ENCODE data around the gene CDPF1. TPM values are rescaled to one million over a fixed set of nuclear protein-coding genes. Genes with fewer than 3 reads are reported as not detected.
A peak's percentile ranks its signal among the peaks of the same experiment; 100 is the strongest.

CDPF1 gene, protein sequence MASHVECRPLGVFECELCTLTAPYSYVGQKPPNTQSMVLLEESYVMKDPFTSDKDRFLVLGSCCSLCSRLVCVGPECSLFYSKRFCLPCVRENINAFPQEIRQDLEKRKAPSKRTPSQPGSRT
- 6.3 and 9.0 TPM in 2 replicates for total RNA-seq (2022)
- Bru-seq, nascent RNA = percentile 51 among the genes with signal in this experiment
- BruChase-seq, experiment 1, labeled RNA remaining after a 6-hour chase = percentile 42 among the genes with signal in this experiment
- BruChase-seq, experiment 2, labeled RNA remaining after a 2-hour chase = percentile 56 among the genes with signal in this experiment
- long read RNA-seq, transcript CDPF1-201 (4 exons, 1,875 nt) = major isoform, 11 of 27 reads
- long read RNA-seq, partial matches to known transcripts = 5 of 27 reads
- long read RNA-seq, other reads (novel, unspliced or antisense) = 6 of 27 reads

- TF ChIP-seq, protein P1, sequence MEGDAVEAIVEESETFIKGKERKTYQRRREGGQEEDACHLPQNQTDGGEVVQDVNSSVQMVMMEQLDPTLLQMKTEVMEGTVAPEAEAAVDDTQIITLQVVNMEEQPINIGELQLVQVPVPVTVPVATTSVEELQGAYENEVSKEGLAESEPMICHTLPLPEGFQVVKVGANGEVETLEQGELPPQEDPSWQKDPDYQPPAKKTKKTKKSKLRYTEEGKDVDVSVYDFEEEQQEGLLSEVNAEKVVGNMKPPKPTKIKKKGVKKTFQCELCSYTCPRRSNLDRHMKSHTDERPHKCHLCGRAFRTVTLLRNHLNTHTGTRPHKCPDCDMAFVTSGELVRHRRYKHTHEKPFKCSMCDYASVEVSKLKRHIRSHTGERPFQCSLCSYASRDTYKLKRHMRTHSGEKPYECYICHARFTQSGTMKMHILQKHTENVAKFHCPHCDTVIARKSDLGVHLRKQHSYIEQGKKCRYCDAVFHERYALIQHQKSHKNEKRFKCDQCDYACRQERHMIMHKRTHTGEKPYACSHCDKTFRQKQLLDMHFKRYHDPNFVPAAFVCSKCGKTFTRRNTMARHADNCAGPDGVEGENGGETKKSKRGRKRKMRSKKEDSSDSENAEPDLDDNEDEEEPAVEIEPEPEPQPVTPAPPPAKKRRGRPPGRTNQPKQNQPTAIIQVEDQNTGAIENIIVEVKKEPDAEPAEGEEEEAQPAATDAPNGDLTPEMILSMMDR (IDR thresholded peaks at IDR 0.05; ENCODE audit: unreplicated experiment) = no peak
- H3K36me3 Mint-ChIP-seq (ENCODE audit: insufficient read depth, unreplicated experiment) = no peaks in the 10 kb centered on the region
- BruUV-seq (replicated peaks) = no TSS peak
- H3K27ac Mint-ChIP-seq (ENCODE audit: low read depth, unreplicated experiment) = peak within 1 kb of the TSS; percentile 19
- no peaks in the 10 kb centered on the region for H3K27me3 Mint-ChIP-seq (ENCODE audit: insufficient read depth, unreplicated experiment)
- peak within 1 kb of the TSS; percentile 81 for H3K4me3 Mint-ChIP-seq (ENCODE audit: unreplicated experiment)
- peak; percentile 87 for DNase-seq (ENCODE audit: unreplicated experiment)
- intact Hi-C loops (cut with micrococcal nuclease) = no loop called here
- H3K9me3 Mint-ChIP-seq (ENCODE audit: unreplicated experiment) = no peaks in the 10 kb centered on the region
- H3K4me1 Mint-ChIP-seq (ENCODE audit: insufficient read depth, unreplicated experiment) = peaks cover 5% of the 10 kb centered on the region
- ChIA-PET POLR2A (interaction anchor here (0.5 to 2.8 kb wide), 14 partner anchors 8 to 244 kb away, joined by 3 to 29 read pairs (median 4); partner anchors contain the start of genes GTSE1 and TTC38), CTCF (interaction anchor here (0.7 to 1.4 kb wide), 3 partner anchors 19 to 701 kb away, joined by 3 to 4 read pairs (median 3); no protein-coding TSS in a partner anchor)
These were observed at the start of gene CDPF1 for GRCh38 chr22:46250035-46250782. TSS of gene CDPF1 (minus strand) at chr22:46250293. CDS start at chr22:46248284, 2,009 bp downstream.

DNA sequence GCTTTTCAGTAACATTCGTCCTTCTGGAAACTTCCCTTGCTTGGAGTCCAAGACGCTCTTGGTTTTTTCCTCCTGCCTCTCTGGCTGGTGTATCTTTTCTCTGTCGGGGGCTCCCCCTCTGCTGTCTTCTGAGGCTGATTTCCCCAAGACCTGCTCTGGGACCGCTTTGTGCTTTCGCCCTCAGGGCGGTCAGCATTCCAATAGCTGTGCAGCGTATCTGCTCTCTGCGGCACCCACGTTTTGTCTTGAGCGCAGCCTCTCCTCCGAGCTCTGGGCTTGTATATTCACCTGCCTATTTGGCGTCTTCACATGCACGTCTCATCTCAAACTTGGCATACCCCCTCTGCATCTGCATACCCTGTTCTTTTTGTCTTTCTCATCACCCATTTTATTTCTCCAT lies 49.0 kb upstream of the CDPF1 start:
- no TSS peak for BruUV-seq (replicated peaks)
- intact Hi-C loops (cut with micrococcal nuclease) = no loop called here

GRCh38 chr22:46297151-46297812 lies 47.2 kb upstream of the CDPF1 start:
- TF ChIP-seq, protein P1 (IDR thresholded peaks at IDR 0.05; ENCODE audit: unreplicated experiment) = no peak
- ChIA-PET POLR2A (interaction anchor here (1.9 to 2.1 kb wide), 2 partner anchors 39 to 146 kb away, joined by 4 to 7 read pairs; partner anchors contain the start of genes PPARA and TRMU), CTCF (interaction anchor here (0.8 to 4.0 kb wide), 3 partner anchors 18 to 303 kb away, joined by 3 to 16 read pairs (median 5); no protein-coding TSS in a partner anchor)
- H3K36me3 Mint-ChIP-seq (ENCODE audit: insufficient read depth, unreplicated experiment) = peaks cover 43% of the 10 kb centered on the region
- TSS peak; percentile 43 for BruUV-seq (replicated peaks)
- no peaks in the 10 kb centered on the region for H3K9me3 Mint-ChIP-seq (ENCODE audit: unreplicated experiment)
- intact Hi-C loops (cut with micrococcal nuclease) = no loop called here
- no peaks in the 10 kb centered on the region for H3K27me3 Mint-ChIP-seq (ENCODE audit: insufficient read depth, unreplicated experiment)
- peak; percentile 47 for DNase-seq (ENCODE audit: unreplicated experiment)
- H3K4me1 Mint-ChIP-seq (ENCODE audit: insufficient read depth, unreplicated experiment) = peaks cover 27% of the 10 kb centered on the region
- peak overlapping the region; percentile 97 for H3K27ac Mint-ChIP-seq (ENCODE audit: low read depth, unreplicated experiment)
- peak overlapping the region; percentile 86 for H3K4me3 Mint-ChIP-seq (ENCODE audit: unreplicated experiment)

More for the DNA sequence above, 49.0 kb upstream of the CDPF1 start:
- POLR2A ChIA-PET = no interaction called here
- peaks cover 36% of the 10 kb centered on the region for H3K4me1 Mint-ChIP-seq (ENCODE audit: insufficient read depth, unreplicated experiment)
- peak overlapping the region; percentile 46 for H3K4me3 Mint-ChIP-seq (ENCODE audit: unreplicated experiment)
- H3K36me3 Mint-ChIP-seq (ENCODE audit: insufficient read depth, unreplicated experiment) = peaks cover 41% of the 10 kb centered on the region
- no peaks in the 10 kb centered on the region for H3K27me3 Mint-ChIP-seq (ENCODE audit: insufficient read depth, unreplicated experiment)
- no peak for DNase-seq (ENCODE audit: unreplicated experiment)
- H3K27ac Mint-ChIP-seq (ENCODE audit: low read depth, unreplicated experiment) = no peak overlapping the region
- H3K9me3 Mint-ChIP-seq (ENCODE audit: unreplicated experiment) = no peaks in the 10 kb centered on the region
- CTCF ChIA-PET = interaction anchor here (0.9 to 4.0 kb wide), 4 partner anchors 177 to 304 kb away, joined by 4 to 16 read pairs (median 5); no protein-coding TSS in a partner anchor
- TF ChIP-seq, protein P1 (IDR thresholded peaks at IDR 0.05; ENCODE audit: unreplicated experiment) = no peak

Data from MCF 10A (cell line).